Hematopoietic multipotent progenitor cell (in vitro differentiated cells): ENCODE measurements around the gene DUSP7. TPM values are rescaled to one million over a fixed set of nuclear protein-coding genes. Genes with fewer than 3 reads are reported as not detected.

ENCODE experiments used
- DNase-seq, 3 donors: peaks; one replicate each; pipeline ENCODE4 v3.0.0-alpha.2; 2011 to 2015; ENCODE audit warnings: low read depth in 2 of 3, low spot score in 2 of 3
- total RNA-seq: library from RNA; depleted of rRNA; stranded (reverse); fragments of >200 nt; gene quantifications from one replicate; pipeline ENCODE4 v1.2.3, GENCODE V29; 2012

Gene DUSP7
- total RNA-seq, 1 donor, result 25.3 TPM

DNA sequence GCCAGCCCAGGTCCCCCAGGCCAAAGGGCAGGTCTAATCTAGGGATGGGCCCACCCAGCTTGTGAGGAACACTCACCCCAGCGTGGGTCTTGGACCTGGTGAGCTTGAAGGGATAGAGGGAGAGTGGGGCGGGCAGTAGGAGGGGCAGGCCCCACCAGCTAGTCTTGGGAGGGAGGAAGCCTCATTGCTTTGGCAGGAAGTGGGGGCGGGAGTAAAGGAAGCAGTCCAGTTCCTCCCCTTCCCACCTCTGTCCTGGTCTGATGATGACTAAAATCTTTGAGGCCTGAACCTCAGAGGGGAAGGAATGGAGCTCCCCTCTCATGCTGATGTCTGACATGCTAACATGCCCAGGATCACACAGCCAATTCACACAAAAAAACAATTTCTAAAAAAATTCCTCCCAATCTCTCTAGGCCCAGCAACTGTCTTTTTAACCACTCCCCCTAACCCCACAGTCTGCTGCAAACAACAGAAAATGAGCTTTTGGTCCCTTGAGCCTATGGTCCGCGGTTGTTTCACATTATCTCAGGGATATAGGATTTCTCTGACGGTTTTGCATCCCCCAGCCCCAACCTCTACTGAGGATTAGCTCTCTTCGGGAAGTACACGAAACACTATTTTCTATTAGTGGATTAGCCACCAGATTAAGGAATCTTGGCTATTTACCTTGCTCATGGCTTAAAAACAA is 30.7 kb upstream of the DUSP7 start:
- DNase-seq, result peak in 2 of 3 donors; percentile 28 to 38

DNA sequence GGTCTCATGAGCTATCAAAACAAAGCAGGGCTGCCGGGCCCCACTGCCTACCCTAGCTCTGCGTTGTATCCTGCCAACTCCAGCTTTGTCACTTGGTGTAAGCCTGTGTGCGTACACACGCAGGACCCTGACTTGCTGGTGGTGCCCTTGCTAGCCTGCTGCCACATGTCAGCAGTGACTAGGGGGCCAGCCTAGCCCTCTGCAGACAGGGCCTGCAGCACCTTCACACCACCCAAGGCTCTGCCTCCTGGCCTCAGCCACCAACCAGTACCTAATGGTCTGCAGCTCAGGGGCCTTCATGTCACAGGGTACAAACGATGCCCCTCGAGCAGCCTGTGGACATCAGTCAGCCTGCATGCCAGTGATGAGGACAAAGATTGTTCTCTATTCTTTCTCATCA is 30.1 kb upstream of the DUSP7 start:
- no peak for DNase-seq

DNA sequence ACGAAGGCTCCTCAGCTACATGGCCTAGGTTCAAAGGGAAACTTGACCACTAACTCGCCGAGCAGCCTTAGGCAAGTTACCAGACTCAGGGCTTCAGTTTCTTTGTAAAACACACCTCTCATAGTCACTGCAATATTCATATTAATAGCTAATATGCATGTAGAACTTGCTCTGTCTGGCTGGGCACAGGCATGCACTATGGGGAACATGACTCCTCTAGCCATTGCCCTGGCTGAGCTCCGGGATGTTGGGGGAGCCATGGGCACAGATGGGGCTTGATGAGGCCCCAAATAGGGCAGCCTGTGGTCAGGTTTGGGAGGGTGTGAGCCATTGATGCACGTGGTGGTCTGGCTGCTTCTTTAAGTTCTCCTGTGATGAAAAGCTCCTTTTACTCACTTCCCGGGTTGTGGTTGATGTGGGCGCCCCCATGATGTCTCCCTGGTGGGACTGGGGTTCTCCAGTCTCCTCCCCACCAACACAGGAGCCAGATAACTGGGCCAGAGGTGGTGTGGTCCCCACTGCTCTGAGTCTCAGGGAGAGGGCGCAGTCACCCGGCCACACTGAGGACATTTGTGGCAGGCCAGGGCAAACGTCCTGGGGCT is 29.4 kb upstream of the DUSP7 start:
- DNase-seq, result peak in 2 of 3 donors; percentile 21 to 57

GRCh38 chr3:52084954-52085680 is 28.7 kb upstream of the DUSP7 start:
- no peak for DNase-seq

DNA sequence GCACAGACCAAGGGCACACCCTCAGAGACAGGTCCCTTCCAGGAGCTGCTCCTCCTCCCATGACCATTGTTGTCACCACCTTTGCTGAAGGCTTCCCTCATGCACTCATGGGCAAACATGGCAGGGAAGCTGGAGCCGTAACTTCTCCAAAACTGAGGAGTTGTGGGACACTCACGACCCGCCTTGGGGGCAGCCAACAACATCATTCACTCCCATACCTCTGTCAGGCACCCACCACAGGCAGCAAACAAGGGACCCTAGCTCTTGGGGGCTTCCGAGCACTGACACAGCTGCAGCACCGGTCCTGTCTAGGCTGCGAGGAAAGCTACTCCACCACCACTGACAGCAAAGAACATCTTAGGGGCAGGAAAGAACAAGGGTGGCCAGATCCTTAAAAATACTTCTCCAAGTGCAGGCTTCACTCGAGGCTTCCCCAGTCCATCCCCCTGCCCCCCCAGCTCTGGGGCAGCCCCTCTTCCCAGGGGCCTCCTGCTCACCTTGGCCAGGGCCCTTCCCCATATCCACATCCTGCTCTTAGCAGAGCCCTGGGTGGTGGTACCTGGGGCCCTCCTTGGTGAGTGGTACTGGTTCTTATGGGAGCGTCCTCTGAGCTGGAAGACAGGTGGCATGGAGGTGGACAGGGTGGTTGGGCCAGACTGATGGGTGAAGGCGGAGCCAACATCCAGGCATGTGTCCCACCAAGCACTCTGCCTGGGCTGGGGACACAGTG is 28.0 kb upstream of the DUSP7 start:
- DNase-seq, result no peak

- DNase-seq, result no peak
These were observed 27.3 kb upstream of the DUSP7 start for GRCh38 chr3:52083556-52084087.

- DNase-seq, result no peak
These were observed 26.6 kb upstream of the DUSP7 start for GRCh38 chr3:52082951-52083350.

GRCh38 chr3:52080830-52081719 is 24.7 kb upstream of the DUSP7 start:
- no peak for DNase-seq

- no peak for DNase-seq
These were observed 23.6 kb upstream of the DUSP7 start for GRCh38 chr3:52079958-52080357.

GRCh38 chr3:52078781-52079560 is 22.6 kb upstream of the DUSP7 start:
- no peak for DNase-seq

- DNase-seq, result no peak
These were observed 21.6 kb upstream of the DUSP7 start for GRCh38 chr3:52077925-52078324.

GRCh38 chr3:52076896-52077780 is 20.8 kb upstream of the DUSP7 start:
- no peak for DNase-seq

GRCh38 chr3:52073490-52073889 is 17.1 kb upstream of the DUSP7 start:
- DNase-seq, result no peak

DNA sequence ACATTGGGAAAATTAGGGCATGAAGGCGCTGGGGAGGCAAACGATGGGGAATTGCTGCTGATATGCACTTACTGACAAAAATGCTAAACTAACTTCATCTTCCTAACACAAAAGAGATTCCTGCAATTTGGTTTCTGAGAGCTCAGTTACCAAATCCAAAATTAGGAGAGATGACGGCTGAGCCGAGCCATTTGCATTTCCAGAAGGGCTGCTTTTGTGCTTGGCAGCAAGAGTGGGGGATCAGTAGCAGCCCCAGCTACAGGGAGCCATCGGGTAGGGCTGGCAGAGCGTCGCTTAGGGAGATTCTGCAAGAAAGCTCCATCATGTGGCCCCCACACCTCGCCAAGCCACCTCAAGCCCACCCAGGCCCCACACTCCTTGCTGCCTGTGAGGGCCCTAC is 16.1 kb upstream of the DUSP7 start:
- DNase-seq, result no peak

- no peak for DNase-seq
These were observed 15.6 kb upstream of the DUSP7 start for GRCh38 chr3:52072020-52072419.

DNA sequence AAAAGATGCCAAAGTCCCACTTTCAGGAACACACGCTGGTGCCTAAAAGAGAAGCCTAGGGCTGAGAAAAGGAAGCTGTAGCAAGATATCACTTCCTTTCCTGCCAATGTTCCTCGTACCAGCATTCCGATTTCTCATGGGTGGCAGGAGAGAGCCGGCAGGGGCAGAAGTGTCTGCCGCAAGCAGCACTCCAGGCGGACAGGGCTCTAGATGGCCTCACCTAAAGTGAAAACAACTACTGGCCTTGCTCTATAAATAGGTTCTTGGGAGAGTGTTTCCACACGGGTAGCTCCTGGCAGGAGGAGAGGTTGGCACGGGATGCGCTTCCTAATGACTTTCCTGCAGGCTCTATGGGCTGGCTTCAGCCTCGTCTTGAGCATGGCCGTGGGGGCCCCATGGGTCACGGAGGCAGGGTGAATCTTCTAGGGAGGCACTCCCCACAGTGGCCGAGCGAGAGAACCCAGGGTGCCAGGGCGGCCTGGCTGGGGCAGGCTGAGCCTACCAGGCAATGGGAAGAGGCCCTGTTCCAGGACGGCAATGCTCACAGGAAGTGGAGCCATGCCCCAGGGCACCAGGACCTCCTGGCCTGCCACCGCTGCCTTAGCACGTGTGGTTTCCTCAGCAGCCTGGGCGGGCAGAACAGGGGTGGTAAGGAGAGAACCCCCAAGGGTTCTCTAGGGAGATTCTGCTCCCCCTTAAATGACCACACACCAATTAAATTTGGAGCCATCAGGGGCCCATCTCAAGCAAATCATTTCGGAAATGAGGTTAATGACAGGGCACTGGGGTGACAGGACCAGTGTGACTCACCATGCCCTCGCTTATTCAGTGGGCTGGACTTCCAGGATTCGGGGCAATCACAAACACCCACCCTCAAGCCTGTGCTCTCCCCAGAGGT is 14.6 kb upstream of the DUSP7 start:
- DNase-seq, result peak in 1 of 3 donors; percentile 24

DNA sequence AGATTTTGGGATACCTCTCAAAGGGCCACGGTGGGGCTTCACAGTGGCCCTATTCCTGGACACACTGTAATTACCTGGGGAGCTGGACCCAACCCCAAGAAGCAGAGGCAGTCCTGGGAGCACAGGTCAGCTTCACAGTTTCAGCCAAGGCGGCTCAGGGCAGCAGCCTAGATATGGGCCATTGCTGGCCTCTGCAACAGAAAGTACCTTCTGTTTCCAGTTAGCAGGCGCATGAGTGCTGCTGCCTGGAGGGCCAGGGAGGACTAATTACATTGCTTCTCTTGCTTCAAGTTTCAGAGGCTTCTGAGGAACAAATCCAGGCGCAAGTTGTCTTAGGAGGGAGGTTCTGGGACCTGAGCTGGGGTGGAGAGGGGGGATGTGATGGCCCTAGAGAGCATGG is 13.5 kb upstream of the DUSP7 start:
- no peak for DNase-seq
